ENCODE measurements around the gene DSC2. TPM values are rescaled to one million over a fixed set of nuclear protein-coding genes. Genes with fewer than 3 reads are reported as not detected.

DSC2 gene
- total RNA-seq, 4 donors from 2014 or later = 0.26 to 17.9 (median 5.1) TPM

DNA sequence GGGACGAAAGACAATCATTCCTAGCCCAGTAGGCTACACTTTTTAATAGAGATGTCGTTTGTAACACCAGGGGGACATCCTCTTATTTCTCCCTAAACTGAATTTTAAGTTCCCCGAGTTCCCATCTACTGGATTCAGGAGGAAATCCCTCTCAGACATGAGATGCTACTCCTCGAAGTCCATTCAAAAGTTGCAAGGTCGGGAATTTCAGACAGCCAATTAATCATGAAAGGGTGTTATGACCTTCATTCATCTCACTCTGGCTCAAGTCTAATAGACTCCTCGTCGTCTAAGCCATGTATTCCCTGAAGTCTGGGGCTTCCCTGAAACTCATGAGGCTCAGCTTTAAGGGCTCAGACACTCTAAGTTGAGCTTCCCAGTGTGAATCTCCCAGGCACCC, 58.5 kb downstream of the DSC2 start:
- Histone ChIP-seq H3K36me3 (no peaks in the 10 kb centered on the region), H3K4me1 (peaks cover 0 to 4% of the 10 kb centered on the region in 2 donors), H3K4me3 (no peak overlapping the region), H3K27ac (no peak overlapping the region), H3K27me3 (peaks cover 0 to 44% of the 10 kb centered on the region in 2 donors), H3K9me3 (no peaks in the 10 kb centered on the region)
- DNase-seq = no peak
- TF ChIP-seq POLR2A (IDR thresholded peaks at IDR 0.05) (no peak), CTCF (IDR thresholded peaks at IDR 0.05) (no peak)
- intact Hi-C loops (cut with DNase I; ENCODE audit: low total_unique reads) = no loop called here

- intact Hi-C loops (cut with DNase I; ENCODE audit: low total_unique reads) = no loop called here
- Histone ChIP-seq H3K4me1 (peaks cover 0 to 4% of the 10 kb centered on the region in 2 donors), H3K36me3 (no peaks in the 10 kb centered on the region), H3K27ac (no peak within 1 kb of the TSS), H3K9me3 (no peaks in the 10 kb centered on the region), H3K4me3 (peak within 1 kb of the TSS in 1 of 2 donors; percentile 9), H3K27me3 (peaks cover 0 to 51% of the 10 kb centered on the region in 2 donors)
- TF ChIP-seq CTCF (IDR thresholded peaks at IDR 0.05) = no peak
- no peak for TF ChIP-seq POLR2A (IDR thresholded peaks at IDR 0.05)
- DNase-seq = peak in 1 of 2 donors; percentile 13
Measured at GRCh38 chr18:31042406-31043181, 59.6 kb downstream of the DSC2 start, which contains the start of gene DSC3. DSC3 (minus strand) TSS chr18:31042742; CDS start chr18:31042660, 82 bp downstream.

DNA sequence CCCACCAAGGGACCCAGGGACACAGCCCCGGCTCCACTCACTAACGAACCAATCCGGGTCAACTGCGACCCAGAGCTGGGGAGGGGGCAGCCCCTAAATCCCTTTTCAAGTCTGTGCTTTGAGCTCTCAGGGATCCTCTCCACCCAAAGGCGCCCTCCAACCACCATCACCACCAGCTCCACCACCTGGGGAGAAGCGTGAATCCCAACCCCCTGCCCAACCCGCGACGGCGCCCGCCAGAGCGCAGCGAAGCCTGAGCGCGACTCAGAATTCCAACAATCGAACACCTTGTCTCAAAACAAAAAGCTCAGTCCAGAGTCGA, 60.2 kb downstream of the DSC2 start:
- Histone ChIP-seq H3K9me3 (no peaks in the 10 kb centered on the region), H3K4me1 (peaks cover 0 to 4% of the 10 kb centered on the region in 2 donors), H3K27ac (no peak overlapping the region), H3K27me3 (peaks cover 0 to 51% of the 10 kb centered on the region in 2 donors), H3K4me3 (peak overlapping the region in 1 of 2 donors; percentile 9), H3K36me3 (no peaks in the 10 kb centered on the region)
- no peak for DNase-seq
- TF ChIP-seq CTCF (IDR thresholded peaks at IDR 0.05) = no peak
- no peak for TF ChIP-seq POLR2A (IDR thresholded peaks at IDR 0.05)
- intact Hi-C loops (cut with DNase I; ENCODE audit: low total_unique reads) = no loop called here

DNA sequence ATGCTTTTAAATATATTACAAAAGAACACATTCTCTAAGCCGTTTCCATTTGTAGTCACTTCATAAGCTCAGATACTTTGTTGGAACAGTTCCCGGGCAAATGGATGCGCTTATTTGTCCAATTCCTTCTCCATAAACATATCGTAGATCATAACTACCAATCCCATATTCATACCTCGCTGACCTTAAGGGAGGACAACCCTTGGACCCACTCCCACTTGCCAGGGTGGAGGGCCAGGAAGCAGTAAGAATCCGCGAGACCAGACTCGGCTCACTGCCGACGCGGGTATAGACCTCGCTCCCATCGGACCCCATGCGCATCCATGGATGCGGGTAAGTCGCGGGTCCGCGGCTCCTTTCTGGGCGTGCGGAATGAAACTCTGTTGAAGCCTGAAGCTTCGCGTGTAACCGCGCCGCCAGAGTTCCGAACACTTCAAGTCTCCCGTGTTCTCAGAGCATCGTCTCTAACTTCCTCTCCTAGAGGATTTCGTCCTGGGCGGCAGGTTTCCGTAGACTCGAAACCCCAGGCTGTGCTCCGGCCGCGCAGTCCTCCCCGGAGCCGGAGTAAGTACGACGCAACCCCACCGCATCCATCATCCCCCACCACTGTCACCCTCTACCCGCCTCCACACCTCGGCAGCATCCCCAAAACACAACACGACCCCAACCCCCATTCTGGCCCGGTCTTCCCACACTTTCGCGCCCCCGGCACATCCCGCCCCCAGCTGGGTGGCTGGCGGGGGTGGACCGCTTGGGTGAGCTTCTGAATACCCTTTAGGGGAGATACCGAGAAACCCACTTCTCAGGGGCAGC, 60.7 kb downstream of the DSC2 start:
- peaks cover 0 to 4% of the 10 kb centered on the region in 2 donors for H3K4me1 ChIP-seq
- TF ChIP-seq CTCF (IDR thresholded peaks at IDR 0.05) (no peak), POLR2A (IDR thresholded peaks at IDR 0.05) (no peak)
- H3K27ac ChIP-seq = no peak overlapping the region
- DNase-seq = no peak
- H3K4me3 ChIP-seq = no peak overlapping the region
- H3K27me3 ChIP-seq = peaks cover 0 to 51% of the 10 kb centered on the region in 2 donors
- no peaks in the 10 kb centered on the region for H3K36me3 ChIP-seq
- H3K9me3 ChIP-seq = no peaks in the 10 kb centered on the region
- intact Hi-C loops (cut with DNase I; ENCODE audit: low total_unique reads) = no loop called here

Measured in uterus (tissue), 4 donors.